SK-N-SH (cell line): ENCODE data around the gene KAT2A. TPM values are rescaled to one million over a fixed set of nuclear protein-coding genes. Genes with fewer than 3 reads are reported as not detected.

Source experiments
- CTCF ChIA-PET: fragments of 300-600, 350-600 bp; formaldehyde crosslinking; extraction: SDS; loops from one replicate; lab custom pipeline; 2021; lab: Yijun Ruan, JAX
- POLR2A ChIA-PET: fragments of 350-600 bp; sonication (Branson Sonifier 250); formaldehyde crosslinking; extraction: SDS; loops from one replicate; lab custom pipeline; 2020; ENCODE audit warnings: antibody characterized with exemption, inconsistent platforms; lab: Yijun Ruan, JAX
- DNase-seq: peaks from one replicate; pipeline ENCODE4 v3.0.0; 2012
- H2AFZ ChIP-seq: fragments of 200-600 bp; sonication (generic); 2 replicates; pipeline ENCODE4 v1.8.1; 2016; ENCODE audit warnings: antibody characterized with exemption, mild to moderate bottlenecking, low read depth
- H3F3A ChIP-seq: fragments of 200-600 bp; sonication (generic); replicated peaks from 2 replicates; pipeline ENCODE3; 2016; ENCODE audit warnings: antibody characterized with exemption, mild to moderate bottlenecking; ENCODE audit not compliant: insufficient read depth
- H3K27ac ChIP-seq, 2 experiments: fragments of 200-500 bp in 1 of 2; fragments of 200-600 bp in 1 of 2; sonication (Bioruptor generic) in 1 of 2; sonication (generic), shearing (Covaris generic) in 1 of 2; 2 replicates each; pipeline versions ENCODE4 v1.5.1 to v1.6.1; 2014 to 2016; ENCODE audit warnings: low read depth in 2 of 2, inconsistent platforms in 1 of 2, low read length in 1 of 2, mild to moderate bottlenecking in 1 of 2, mixed read lengths in 1 of 2
- H3K27me3 ChIP-seq: fragments of 200-600 bp; sonication (generic), shearing (Covaris generic); 2 replicates; pipeline ENCODE4 v1.6.1; 2016; ENCODE audit warnings: mixed run types; ENCODE audit not compliant: insufficient read depth
- H3K36me3 ChIP-seq, 2 experiments: fragments of 200-500 bp in 1 of 2; fragments of 200-600 bp in 1 of 2; sonication (Bioruptor generic) in 1 of 2; sonication (generic) in 1 of 2; replicated peaks in 1 of 2; 2 replicates each; pipeline versions ENCODE3 to v1.5.1; 2014 to 2016; ENCODE audit warnings: low read length in 1 of 2, mild to moderate bottlenecking in 1 of 2; ENCODE audit not compliant: insufficient read depth in 2 of 2, control insufficient read depth in 1 of 2
- H3K4me1 ChIP-seq, 2 experiments: fragments of 200-500 bp in 1 of 2; fragments of 200-600 bp in 1 of 2; sonication (Bioruptor generic) in 1 of 2; sonication (generic), shearing (Covaris generic) in 1 of 2; 2 replicates each; pipeline versions ENCODE4 v1.5.1 to v1.6.1; 2014 to 2016; ENCODE audit warnings: low read depth in 1 of 2, low read length in 1 of 2, mixed run types in 1 of 2; ENCODE audit not compliant: insufficient read depth in 2 of 2, control insufficient read depth in 1 of 2
- H3K4me2 ChIP-seq: fragments of 200-600 bp; sonication (generic), shearing (Covaris generic); 2 replicates; pipeline ENCODE4 v1.6.1; 2017; ENCODE audit warnings: mixed run types
- H3K4me3 ChIP-seq, 2 experiments: fragments of 200-500 bp in 1 of 2; fragments of 200-600 bp in 1 of 2; sonication (Bioruptor generic) in 1 of 2; sonication (generic), shearing (Covaris generic) in 1 of 2; 2 replicates each; pipeline versions ENCODE4 v1.5.1 to v1.8.1; 2014 to 2016; ENCODE audit warnings: low read depth in 2 of 2, inconsistent platforms in 1 of 2, low read length in 1 of 2, mild to moderate bottlenecking in 1 of 2, mixed read lengths in 1 of 2, moderate library complexity in 1 of 2
- H3K79me2 ChIP-seq: fragments of 200-600 bp; sonication (generic); 2 replicates; pipeline ENCODE4 v1.8.1; 2017; ENCODE audit warnings: mild to moderate bottlenecking; ENCODE audit not compliant: insufficient read depth
- H3K9ac ChIP-seq: fragments of 200-600 bp; sonication (generic); 2 replicates; pipeline ENCODE4 v1.6.1; 2017; ENCODE audit warnings: mixed run types
- H3K9me2 ChIP-seq: fragments of 200-600 bp; sonication (generic); 2 replicates; pipeline ENCODE4 v1.6.1; 2017; ENCODE audit warnings: mixed run types
- H3K9me3 ChIP-seq: fragments of 200-600 bp; sonication (generic); 2 replicates; pipeline ENCODE4 v1.6.1; 2017; ENCODE audit warnings: mixed run types, mild to moderate bottlenecking, moderate library complexity
- H4K20me1 ChIP-seq: fragments of 200-600 bp; sonication (generic); 2 replicates; pipeline ENCODE4 v1.6.1; 2017; ENCODE audit warnings: mild to moderate bottlenecking, mixed run types; ENCODE audit not compliant: insufficient read depth
- CHD2 ChIP-seq: fragments of 150-350 bp; IDR thresholded peaks from 2 replicates; pipeline ENCODE4 v1.6.1; 2018; ENCODE audit warnings: low read length; ENCODE audit not compliant: partially characterized antibody
- EP300 ChIP-seq, 2 experiments: IDR thresholded peaks; 2 replicates each; pipeline versions ENCODE4 v1.4.0 to v1.6.1; 2012; ENCODE audit warnings: borderline replicate concordance in 1 of 2, low read depth in 1 of 2, low read length in 1 of 2
- FOXM1 ChIP-seq: IDR thresholded peaks from 2 replicates; pipeline ENCODE4 v1.4.0; 2012; ENCODE audit warnings: low read depth, mild to moderate bottlenecking
- GABPA ChIP-seq: IDR thresholded peaks from 2 replicates; pipeline ENCODE4 v1.4.0; 2012; ENCODE audit warnings: low read depth, mild to moderate bottlenecking
- GATA2 ChIP-seq: sonication (generic); formaldehyde crosslinking; IDR thresholded peaks from 2 replicates; pipeline ENCODE4 v1.5.0; 2020; ENCODE audit warnings: mild to moderate bottlenecking, missing genetic modification reagents
- MEF2A ChIP-seq: IDR thresholded peaks from 2 replicates; pipeline ENCODE4 v1.4.0; 2012; ENCODE audit warnings: low read depth, borderline replicate concordance
- NRF1 ChIP-seq: IDR thresholded peaks from 2 replicates; pipeline ENCODE4 v1.6.1; 2012; ENCODE audit warnings: low read depth, mild to moderate bottlenecking, low read length
- PBX3 ChIP-seq: IDR thresholded peaks from 2 replicates; pipeline ENCODE4; 2012
- RAD21 ChIP-seq: IDR thresholded peaks from 2 replicates; pipeline ENCODE4 v1.6.1; 2012; ENCODE audit warnings: mild to moderate bottlenecking, low read length
- RCOR1 ChIP-seq: fragments of 150-350 bp; IDR thresholded peaks from 2 replicates; pipeline ENCODE4 v1.6.1; 2017; ENCODE audit warnings: antibody characterized with exemption, low read length
- REST ChIP-seq: IDR thresholded peaks from 2 replicates; pipeline ENCODE4 v1.6.1; 2012; ENCODE audit warnings: mild to moderate bottlenecking, low read depth, low read length, moderate library complexity
- TEAD4 ChIP-seq: IDR thresholded peaks from 2 replicates; pipeline ENCODE4 v1.4.0; 2012; ENCODE audit warnings: mild to moderate bottlenecking, borderline replicate concordance; ENCODE audit not compliant: insufficient read depth
- YY1 ChIP-seq: IDR thresholded peaks from 2 replicates; pipeline ENCODE4 v1.4.0; 2012; ENCODE audit warnings: low read depth, mild to moderate bottlenecking
- ZBTB33 ChIP-seq: IDR thresholded peaks from 2 replicates; pipeline ENCODE4 v1.4.0; 2012; ENCODE audit warnings: low read depth, borderline replicate concordance
- WGBS: methylation state at CpG from one replicate; pipeline ENCODE4 v1.1.6; 2017; ENCODE audit warnings: low lambda C conversion rate; 5-methylcytosine and 5-hydroxymethylcytosine counted together
- polyA plus RNA-seq, 3 experiments: library from polyadenylated mRNA; depleted of rRNA; stranded (reverse); fragments of >200 nt; gene quantifications; 2 replicates each; pipeline ENCODE4 v1.2.3, GENCODE V29; 2012

KAT2A gene
- polyA plus RNA-seq, 1 of the 3 experiments (the other 2 are of a cell fraction), result 45.1 TPM

GRCh38 chr17:42106009-42106408, 15.2 kb downstream of the KAT2A start (continued):
- TF ChIP-seq REST (no peak), EP300 (IDR thresholded peaks at IDR 0.05; ENCODE audit: borderline replicate concordance in 1 of 2, low read depth in 1 of 2, low read length in 1 of 2) (no peak), FOXM1 (no peak), NRF1 (no peak), GATA2 (CRISPR knock-in tag) (no peak), CHD2 (no peak), TEAD4 (no peak)

GRCh38 chr17:42104264-42104663, 16.9 kb downstream of the KAT2A start:
- POLR2A ChIA-PET, result interaction anchor here (0.8 kb wide), 1 partner anchor 138 kb away, joined by 3 read pairs; the partner anchor contains the start of gene CNP
- no peaks in the 10 kb centered on the region for H3K36me3 ChIP-seq
- no peak for TF ChIP-seq NRF1
- no peak for TF ChIP-seq YY1
- TF ChIP-seq RCOR1, result no peak
- no peak for TF ChIP-seq PBX3
- no peak for TF ChIP-seq GABPA
- no peak for TF ChIP-seq MEF2A
- TF ChIP-seq ZBTB33, result no peak
- TF ChIP-seq EP300 (IDR thresholded peaks at IDR 0.05; ENCODE audit: borderline replicate concordance in 1 of 2, low read depth in 1 of 2, low read length in 1 of 2), result no peak
- no peak for TF ChIP-seq RAD21
- H3K27ac ChIP-seq, result no peak overlapping the region
- H3K4me2 ChIP-seq, result no peak overlapping the region
- no peak overlapping the region for H3K4me3 ChIP-seq
- no peaks in the 10 kb centered on the region for H3K79me2 ChIP-seq
- H3K9me3 ChIP-seq, result no peaks in the 10 kb centered on the region
- H3K9me2 ChIP-seq, result no peaks in the 10 kb centered on the region
- 57% methylated on average over 3 of the region's 3 CpGs for WGBS
- peaks cover 0 to 8% of the 10 kb centered on the region in 2 experiments; a peak in 1 of 4 replicates for H3K4me1 ChIP-seq
- CTCF ChIA-PET, result interaction anchor here (0.6 to 29.9 kb wide), 7 partner anchors 15 to 141 kb away, joined by 3 to 496 read pairs (median 7); partner anchors contain the start of genes DNAJC7, KAT2A and NKIRAS2
- no peak overlapping the region for H2AFZ ChIP-seq
- DNase-seq, result no peak
- no peaks in the 10 kb centered on the region for H3K27me3 ChIP-seq
- no peaks in the 10 kb centered on the region for H3F3A ChIP-seq
- no peaks in the 10 kb centered on the region for H4K20me1 ChIP-seq
- no peak overlapping the region for H3K9ac ChIP-seq
